Measurements from ENCODE around the gene METRN. TPM values are rescaled to one million over a fixed set of nuclear protein-coding genes. Genes with fewer than 3 reads are reported as not detected.

METRN gene
- total RNA-seq (2014; rRNA removed; shearing (Covaris generic)) = 96.4 and 142 TPM in 2 replicates

DNA sequence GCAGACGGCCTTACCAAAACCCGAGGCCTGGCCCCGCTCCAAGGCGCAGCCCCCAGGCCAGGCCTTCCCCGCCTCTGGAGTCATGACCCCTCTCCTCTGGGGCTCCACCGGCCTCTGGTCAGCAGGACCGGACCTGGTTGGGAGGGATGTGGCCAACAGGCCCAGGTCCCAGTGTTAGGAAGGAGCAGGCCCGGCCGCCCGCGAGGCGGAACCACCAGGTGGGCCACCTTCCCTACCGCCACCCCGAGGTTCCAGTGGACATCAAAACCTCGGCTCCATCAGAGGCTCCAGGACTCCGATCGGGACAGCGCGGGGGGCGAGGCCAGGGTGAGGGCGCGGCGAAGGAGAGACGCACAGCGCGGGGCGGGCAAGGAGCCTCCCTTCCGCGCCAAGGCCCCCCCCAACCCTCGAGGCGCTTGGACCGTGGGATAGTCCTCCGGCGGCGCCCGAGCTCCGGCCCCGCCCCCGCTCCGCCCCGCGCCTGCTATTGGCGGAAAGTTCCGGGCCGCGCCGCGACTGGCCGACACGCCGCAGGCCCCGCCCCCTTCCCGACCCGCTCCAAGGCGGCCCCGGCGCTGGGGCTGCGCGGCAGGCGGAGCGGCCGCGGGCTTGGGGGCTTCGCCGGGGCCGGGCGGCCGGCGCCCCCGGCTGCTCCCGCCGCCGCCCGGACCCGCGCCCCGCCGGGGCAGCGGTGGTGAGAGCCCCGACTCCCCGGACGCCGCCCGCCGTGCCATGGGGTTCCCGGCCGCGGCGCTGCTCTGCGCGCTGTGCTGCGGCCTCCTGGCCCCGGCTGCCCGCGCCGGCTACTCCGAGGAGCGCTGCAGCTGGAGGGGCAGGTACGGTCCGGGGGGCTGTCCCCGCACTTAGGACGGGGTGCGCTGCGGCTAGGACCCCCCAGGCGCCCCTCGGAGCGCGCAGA lies at the start of gene METRN:
Gene METRN (plus strand): TSS at position 561 of the 919 bp plus-strand sequence. CDS start 172 bp downstream, at position 733.
- DNase-seq (ENCODE audit: low read depth) = peak; percentile 87

DNA sequence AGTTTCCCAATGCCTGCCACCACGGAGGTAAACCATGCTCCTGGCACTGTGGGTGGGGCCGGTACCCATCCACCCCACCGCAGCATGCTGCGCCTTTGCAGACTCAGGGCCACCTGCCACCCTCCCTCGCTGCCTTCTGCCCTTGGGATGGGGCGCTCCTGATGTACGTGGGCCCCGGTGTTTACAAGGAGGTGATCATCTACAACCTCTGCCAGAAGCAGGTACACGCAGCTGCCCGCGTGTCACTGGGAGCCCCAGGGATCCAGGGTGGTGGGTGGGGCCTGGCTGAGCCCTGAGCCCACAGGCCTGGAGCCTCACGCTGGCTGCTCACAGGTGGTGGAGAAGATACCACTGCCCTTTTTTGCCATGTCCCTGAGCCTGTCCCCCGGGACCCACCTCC lies 48.3 kb upstream of the METRN start:
- no peak for DNase-seq (ENCODE audit: low read depth)

DNA sequence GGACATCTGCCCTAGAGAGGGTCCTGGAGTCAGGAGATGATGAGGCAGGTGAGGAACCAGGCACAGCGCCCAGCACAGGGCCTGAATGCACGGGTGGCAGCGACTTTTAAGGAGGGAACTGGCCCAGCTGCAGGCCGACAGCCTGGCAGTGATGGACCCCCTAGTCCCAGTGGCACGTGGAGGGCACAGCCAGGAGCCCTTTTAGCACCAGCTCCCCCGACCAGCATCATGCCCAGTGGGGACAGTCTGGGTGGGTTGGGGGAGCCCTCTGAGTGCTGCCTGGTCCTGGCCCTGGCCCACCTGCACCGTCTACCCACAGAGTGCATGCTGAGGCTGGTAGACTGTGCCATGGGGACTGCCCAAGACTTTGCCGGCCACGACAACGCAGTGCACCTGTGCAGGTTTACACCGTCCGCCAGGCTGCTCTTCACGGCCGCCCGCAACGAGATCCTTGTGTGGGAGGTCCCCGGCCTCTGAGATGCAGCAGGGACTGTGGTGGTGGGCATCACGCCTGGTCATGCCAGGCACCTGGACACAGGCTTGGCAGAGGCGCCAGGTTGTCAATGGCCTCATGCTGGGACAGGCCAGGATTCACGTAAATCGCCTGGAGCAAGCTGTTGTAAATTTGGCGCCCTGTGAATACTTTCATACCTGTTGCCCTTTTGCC lies 47.7 kb upstream of the METRN start:
- DNase-seq (ENCODE audit: low read depth) = no peak

DNA sequence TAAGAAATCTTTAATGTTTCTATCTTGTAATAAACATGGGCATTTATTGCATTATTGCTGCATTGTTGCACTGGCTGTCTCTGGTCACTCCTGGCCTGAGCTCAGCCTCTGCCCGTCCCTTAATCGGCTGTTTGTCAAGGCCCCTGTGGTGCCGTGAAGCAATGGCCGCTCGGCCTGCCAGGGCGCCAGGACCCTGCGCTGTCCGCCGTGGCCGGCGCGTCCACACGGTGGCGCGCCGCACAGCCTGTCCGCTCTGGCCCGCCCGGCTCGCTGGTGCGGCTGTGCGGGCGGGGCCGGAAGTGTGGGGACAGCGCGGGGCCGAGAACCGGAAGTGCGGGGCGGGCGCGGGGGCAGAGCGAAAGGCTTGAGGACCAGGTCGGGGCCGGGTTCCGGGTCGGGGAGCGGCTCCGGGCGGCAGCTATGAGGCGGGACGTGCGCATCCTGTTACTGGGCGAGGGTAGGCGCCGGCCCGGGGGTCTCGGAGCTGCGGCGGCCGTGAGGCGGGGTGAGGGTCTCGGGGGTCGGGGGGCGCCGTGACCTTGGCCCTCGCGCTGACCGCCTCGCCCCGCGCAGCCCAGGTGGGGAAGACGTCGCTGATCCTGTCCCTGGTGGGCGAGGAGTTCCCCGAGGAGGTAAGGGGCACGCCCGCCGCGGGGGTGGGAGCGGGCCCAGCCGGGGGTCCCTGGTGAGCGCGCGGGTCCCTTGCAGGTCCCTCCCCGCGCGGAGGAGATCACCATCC lies 47.0 kb upstream of the METRN start, which contains the start of gene RHOT2:
Gene RHOT2 (plus strand): TSS at position 353 of the 739 bp plus-strand sequence. CDS start 68 bp downstream, at position 421.
- peak; percentile 88 for DNase-seq (ENCODE audit: low read depth)

DNA sequence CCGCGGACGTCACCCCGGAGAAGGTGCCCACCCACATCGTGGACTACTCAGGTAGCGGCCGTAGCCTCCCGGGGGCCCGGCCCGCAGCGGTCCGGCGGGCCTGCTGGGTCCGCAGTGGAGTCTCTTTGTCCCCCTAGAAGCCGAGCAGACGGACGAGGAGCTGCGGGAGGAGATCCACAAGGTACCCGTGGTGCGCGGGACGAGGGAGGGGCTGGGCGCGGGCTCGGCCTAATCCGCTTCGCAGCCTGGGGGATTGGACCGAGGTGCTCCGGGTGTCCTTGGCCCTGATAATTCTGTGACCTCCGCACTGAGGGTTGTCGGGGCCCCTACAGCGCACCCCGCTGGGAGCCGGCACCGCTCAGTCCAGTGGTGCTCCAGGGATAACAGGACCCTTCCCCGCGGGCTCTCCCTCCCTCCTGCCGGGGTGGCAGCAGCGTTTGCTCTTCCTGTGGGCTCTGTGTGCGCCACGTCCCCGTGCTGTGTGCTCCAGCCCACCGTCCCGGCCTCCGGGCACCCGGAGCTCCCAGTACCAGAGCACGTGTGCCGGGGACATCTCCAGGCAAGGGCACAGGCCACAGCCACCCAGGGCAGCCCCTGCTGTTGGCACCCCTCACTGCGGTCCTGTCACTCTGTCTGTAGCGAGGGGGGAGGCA lies 46.3 kb upstream of the METRN start:
- no peak for DNase-seq (ENCODE audit: low read depth)

DNA sequence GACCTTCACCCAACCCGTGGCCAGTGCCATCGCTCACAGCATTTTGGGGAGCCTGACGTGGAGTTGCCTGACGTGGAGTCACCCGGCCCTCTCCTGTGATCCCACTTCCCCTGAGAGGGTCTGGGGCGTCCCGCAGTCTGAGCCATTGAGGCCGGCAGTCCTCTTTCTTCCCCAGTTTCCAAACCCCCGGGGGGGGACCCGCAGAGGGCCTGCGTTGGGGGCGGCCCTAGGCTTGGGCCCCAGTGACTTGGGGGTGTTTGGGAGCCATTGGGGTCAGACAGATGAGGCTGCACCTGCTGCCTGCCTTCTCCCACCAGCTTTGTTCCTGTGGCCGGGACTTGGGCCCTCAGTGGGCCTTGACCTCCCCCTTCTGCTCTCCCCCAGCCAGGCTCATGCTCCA lies 45.3 kb upstream of the METRN start:
- no peak for DNase-seq (ENCODE audit: low read depth)

DNA sequence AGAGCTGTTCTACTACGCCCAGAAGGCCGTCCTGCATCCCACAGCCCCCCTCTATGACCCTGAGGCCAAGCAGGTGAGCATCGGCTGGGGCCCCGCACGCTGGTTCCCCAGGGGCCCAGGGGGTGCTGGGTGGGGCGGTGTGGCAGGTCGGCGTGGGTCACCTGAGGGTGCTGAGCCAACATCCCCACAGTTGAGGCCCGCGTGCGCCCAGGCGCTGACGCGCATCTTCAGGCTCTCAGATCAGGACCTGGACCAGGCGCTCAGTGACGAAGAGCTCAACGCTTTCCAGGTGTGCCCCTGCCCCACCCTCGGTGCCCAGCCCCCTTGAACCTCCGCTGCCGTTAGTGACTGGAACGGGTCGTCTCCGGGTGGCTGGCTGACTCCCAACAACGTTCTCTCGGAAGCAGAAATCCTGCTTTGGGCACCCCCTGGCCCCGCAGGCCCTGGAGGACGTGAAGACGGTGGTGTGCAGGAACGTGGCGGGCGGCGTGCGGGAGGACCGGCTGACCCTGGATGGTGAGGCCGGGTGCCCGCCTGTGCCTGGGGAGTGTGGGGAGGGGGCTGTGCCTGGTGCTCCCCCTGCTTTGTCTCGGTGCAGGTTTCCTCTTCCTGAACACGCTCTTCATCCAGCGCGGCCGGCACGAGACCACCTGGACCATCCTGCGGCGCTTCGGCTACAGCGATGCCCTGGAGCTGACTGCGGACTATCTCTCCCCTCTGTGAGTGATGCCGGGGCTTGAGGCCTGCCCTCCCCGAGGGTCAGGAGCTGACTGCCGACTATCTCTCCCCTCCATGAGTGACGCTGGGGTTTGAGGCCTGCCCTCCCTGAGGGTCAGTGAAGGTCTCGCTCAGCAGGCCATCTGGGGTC lies 44.2 kb upstream of the METRN start:
- DNase-seq (ENCODE audit: low read depth) = no peak

DNA sequence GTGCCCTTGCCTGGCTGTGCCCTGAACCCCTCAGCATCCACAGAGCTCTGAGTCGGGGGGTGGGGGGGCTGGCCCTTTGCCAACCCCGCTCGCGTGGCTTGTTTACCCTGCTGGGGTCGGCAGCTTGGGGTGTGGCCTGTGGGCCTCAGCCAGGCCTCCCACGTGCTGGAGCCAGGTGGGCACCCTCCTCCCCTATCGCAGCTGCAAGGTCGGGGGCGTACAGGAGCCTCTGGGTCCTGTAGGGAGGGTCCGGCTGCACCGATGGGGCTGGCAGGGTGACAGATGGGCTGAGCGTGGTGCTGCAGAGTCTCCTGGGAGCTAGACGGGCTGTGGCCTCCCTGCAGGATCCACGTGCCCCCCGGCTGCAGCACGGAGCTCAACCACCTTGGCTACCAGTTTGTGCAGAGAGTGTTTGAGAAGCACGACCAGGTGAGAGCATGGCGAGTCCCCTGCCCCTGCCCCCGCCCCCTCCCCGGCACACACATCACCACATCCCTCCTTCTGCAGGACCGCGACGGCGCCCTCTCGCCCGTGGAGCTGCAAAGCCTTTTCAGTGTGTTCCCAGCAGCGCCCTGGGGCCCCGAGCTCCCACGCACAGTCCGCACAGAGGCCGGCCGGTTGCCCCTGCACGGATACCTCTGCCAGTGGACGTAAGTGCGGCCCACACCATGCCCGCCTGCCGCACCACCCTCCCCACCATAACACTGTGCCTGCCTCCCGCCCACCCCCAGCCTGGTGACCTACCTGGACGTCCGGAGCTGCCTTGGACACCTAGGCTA lies 43.4 kb upstream of the METRN start:
- DNase-seq (ENCODE audit: low read depth) = no peak

DNA sequence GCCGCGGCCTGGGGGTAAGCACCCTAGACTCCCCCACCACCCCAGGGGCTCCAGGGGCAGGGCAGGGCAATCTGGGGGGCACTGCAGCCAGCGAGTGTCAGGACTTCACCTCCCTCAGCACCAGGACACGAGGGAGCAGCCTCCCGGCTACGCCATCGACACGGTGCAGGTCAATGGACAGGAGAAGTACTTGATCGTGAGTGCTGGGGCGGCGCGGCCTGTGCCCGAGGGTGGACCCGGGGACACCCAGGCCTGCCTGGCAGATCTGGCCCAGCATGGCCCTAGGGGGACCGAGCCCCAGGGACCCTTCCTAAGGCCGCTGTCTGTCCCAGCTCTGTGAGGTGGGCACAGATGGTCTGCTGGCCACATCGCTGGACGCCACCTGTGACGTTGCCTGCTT lies 42.5 kb upstream of the METRN start:
- no peak for DNase-seq (ENCODE audit: low read depth)

DNA sequence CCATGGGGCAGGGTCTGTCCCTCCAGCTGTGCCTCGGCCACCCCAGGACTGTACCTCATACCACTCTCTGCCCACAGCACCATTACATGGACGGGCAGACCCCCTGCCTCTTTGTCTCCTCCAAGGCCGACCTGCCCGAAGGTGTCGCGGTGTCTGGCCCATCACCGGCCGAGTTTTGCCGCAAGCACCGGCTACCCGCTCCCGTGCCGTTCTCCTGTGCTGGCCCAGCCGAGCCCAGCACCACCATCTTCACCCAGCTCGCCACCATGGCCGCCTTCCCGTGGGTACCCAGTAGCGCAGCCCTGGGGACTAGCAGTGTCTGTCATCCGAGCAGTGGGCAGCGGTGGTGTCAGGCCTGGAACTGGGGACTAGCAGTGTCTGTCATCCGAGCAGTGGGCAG lies 42.1 kb upstream of the METRN start:
- DNase-seq (ENCODE audit: low read depth) = no peak

DNA sequence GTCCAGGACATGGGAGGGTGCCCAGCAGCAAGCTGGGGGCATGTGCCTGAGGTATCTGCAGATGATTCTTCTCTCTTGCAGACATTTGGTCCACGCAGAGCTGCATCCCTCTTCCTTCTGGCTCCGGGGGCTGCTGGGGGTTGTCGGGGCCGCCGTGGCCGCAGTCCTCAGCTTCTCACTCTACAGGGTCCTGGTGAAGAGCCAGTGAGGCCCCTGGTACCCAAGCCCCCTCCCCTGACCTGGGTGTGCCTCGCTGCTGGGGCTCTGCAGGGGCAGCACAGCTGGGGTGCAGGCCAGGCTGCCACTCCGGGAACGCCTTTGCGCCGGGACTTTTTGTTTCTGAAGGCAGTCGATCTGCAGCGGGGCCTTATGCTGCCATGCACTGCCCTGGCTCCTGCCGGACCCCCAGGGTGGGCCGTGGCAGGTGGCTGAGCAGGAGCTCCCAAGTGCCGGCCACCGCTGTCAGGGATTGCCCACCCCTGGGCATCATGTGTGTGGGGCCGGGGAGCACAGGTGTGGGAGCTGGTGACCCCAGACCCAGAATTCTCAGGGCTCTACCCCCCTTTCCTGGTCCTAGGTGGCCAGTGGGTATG lies 41.4 kb upstream of the METRN start:
- DNase-seq (ENCODE audit: low read depth) = no peak

DNA sequence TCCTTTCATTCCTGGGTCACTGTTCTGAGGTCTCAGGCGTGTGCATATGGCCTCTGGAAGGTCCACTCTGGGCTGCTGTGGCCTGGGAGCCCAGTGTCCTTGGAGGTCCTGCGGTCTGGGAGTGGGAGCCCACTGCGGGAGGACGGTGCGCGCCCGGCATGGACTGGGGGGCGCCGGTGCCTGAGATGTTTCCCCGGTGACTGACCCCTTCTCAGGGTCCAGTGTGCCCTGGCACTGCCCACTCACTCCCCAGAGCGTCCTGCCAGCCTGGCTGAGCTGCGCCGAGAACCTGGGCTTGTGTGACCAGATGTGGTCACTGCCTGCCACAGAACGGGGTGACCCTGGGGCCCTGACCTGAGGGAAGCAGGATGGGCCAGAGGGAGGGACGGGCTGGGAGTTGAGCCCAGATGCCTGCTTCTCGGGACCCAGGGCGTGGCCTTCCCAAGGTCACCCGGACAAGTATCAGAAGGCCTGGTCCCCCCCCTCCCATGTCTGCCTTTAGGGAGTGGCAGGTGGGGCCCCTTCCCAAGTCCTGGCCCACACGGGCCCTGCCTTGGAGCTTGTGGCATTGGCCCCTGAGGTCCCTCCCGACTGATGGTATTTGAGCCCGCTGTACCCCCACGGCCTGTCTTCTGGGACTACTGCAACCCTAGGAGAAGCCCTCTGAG lies 40.6 kb upstream of the METRN start:
- DNase-seq (ENCODE audit: low read depth) = no peak

DNA sequence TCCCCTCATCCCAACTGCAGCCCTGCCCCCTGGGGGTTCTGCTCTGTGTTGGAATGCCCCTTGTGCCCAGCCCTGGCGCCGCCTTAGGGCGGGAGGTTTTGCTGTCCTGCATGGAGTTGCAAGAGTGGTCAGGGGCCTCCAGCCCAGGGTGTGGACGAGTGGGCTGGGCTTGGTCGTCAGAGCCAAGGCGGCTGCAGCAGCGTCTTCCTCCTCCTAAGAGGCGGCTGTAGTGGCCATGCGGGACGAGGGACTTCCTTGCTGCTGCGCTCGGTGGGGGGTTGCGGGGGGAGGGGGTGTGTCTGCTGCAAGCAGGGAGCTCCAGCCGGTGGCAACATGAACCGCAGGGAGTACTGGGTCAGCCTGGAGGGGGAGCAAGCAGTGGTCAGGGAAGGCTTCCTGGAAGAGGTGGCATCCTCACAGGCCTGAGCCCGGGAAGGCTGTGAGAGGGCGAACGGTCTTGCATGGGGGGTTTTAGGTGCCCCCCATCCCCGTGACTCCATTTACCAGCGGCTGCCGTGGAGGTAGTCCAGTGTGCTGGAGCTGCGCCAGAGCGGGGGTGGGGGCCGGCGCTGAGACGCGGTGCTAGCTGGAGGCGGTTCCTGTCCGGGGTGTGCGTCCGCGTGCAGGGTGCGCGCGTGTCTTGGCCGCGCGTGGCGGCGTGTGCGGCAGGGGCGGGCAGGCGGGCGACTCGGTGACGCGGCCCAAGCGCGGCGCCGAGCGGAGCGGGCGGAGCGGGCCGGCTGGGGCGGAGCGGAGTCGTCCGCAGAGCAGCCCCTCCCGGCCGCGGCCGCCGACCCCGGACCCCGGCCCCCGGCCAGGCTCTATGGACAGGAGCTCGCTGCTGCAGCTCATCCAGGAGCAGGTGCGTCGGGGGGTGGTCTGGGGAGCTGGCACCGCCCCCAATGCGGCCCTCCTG lies 39.7 kb upstream of the METRN start, which contains the start of gene RHBDL1:
Gene RHBDL1 (plus strand): TSS at position 704 of the 916 bp plus-strand sequence. CDS start 120 bp downstream, at position 824.
- no peak for DNase-seq (ENCODE audit: low read depth)

DNA sequence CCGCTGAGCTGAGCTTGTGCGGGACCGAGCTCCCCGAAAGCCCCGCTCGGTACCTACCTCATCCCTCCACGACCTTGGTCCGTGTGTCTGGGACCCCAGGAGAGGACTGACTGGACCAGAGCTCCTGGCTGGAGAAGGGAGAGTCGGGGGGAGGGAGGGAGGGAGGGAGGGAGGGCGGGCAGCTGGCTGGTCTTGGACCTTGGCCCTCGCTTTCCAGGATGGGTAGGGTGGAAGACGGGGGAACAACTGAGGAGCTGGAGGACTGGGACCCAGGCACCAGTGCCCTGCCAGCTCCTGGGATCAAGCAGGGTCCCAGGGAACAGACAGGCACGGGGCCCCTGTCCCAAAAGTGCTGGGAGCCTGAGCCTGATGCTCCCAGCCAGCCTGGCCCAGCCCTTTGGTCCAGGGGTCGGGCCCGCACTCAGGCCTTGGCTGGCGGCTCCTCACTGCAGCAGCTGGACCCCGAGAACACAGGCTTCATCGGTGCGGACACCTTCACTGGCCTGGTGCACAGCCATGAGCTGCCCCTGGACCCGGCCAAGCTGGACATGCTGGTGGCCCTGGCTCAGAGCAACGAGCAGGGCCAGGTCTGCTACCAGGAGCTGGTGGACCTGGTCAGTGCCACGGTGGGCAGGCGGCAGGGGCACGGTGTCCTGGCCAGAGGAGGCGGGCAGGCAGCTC lies 38.9 kb upstream of the METRN start:
- no peak for DNase-seq (ENCODE audit: low read depth)

DNA sequence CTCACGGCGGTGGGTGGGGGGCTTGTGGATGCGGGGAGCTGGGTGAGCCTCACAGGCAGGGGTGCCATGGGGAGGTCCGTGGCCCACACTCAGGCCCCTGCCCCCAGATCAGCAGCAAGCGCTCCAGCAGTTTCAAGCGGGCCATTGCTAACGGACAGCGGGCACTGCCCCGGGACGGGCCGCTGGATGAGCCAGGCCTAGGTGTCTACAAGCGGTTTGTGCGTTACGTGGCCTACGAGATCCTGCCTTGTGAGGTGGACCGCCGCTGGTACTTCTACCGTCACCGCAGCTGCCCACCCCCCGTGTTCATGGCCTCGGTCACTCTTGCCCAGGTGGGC lies 38.4 kb upstream of the METRN start:
- DNase-seq (ENCODE audit: low read depth) = no peak

DNA sequence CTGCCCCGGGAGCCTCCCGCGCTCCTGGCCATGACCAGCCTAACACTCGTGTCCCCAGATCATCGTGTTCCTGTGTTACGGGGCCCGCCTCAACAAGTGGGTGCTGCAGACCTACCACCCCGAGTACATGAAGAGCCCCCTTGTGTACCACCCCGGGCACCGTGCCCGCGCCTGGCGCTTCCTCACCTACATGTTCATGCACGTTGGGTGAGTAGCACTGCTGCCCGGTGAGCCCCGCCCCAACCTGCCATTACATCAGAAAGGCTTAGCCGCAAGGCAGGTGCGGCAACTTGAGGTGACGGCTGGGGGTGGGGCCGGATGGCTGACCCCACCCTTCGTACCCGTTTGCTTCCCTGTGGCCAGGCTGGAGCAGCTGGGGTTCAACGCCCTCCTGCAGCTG lies 38.0 kb upstream of the METRN start:
- DNase-seq (ENCODE audit: low read depth) = no peak
